Astrocyte (in vitro differentiated cells and primary cell): ENCODE results near the gene ANKHD1. TPM values are rescaled to one million over a fixed set of nuclear protein-coding genes. Genes with fewer than 3 reads are reported as not detected.
A peak's percentile ranks its signal among the peaks of the same experiment; 100 is the strongest.
"Not testable (repeated sequence)": the region's sequence is repeated elsewhere in the genome, so short reads cannot be mapped to it uniquely, and the experiment has no call there.

ENCODE experiments used
- DNase-seq: peaks from one replicate; pipeline ENCODE4 v3.0.0-alpha.2; 2010; ENCODE audit warnings: low read depth
- FAIRE-seq: peaks from 2 replicates; lab custom pipeline; 2011; peaks lifted over from hg19 to GRCh38; lab: Jason Lieb, UNC
- H2AFZ ChIP-seq: 2 replicates; pipeline ENCODE4 v1.6.0; 2012; ENCODE audit warnings: low read depth, low read length, inconsistent platforms
- H3K27ac ChIP-seq: 2 replicates; pipeline ENCODE4 v1.5.1; 2011; ENCODE audit warnings: low read depth, low read length, inconsistent platforms
- H3K27me3 ChIP-seq: 2 replicates; pipeline ENCODE4 v1.6.0; 2011; ENCODE audit warnings: low read length, inconsistent platforms; ENCODE audit not compliant: insufficient read depth
- H3K36me3 ChIP-seq: 2 replicates; pipeline ENCODE4 v1.5.1; 2011; ENCODE audit warnings: low read length, inconsistent platforms; ENCODE audit not compliant: insufficient read depth
- H3K4me1 ChIP-seq: 2 replicates; pipeline ENCODE4 v1.5.1; 2011; ENCODE audit warnings: low read length, inconsistent platforms; ENCODE audit not compliant: insufficient read depth
- H3K4me2 ChIP-seq: 2 replicates; pipeline ENCODE4 v1.6.0; 2012; ENCODE audit warnings: low read length, inconsistent platforms
- H3K4me3 ChIP-seq: 2 replicates; pipeline ENCODE4 v1.5.1; 2011; ENCODE audit warnings: low read depth, mild to moderate bottlenecking, low read length, inconsistent platforms; ENCODE audit not compliant: insufficient read depth
- H3K79me2 ChIP-seq: 2 replicates; pipeline ENCODE4 v1.6.0; 2012; ENCODE audit warnings: mild to moderate bottlenecking, low read length, inconsistent platforms; ENCODE audit not compliant: insufficient read depth
- H3K9ac ChIP-seq: 2 replicates; pipeline ENCODE4 v1.6.0; 2012; ENCODE audit warnings: mild to moderate bottlenecking, low read length, inconsistent platforms
- H3K9me3 ChIP-seq: 2 replicates; pipeline ENCODE4 v1.5.1; 2012; ENCODE audit warnings: low read depth, mild to moderate bottlenecking, low read length, inconsistent platforms; ENCODE audit not compliant: insufficient read depth
- H4K20me1 ChIP-seq: 2 replicates; pipeline ENCODE4 v1.6.0; 2012; ENCODE audit warnings: low read length, inconsistent platforms; ENCODE audit not compliant: insufficient read depth
- H3K27ac Mint-ChIP-seq: one replicate; pipeline ENCODE4 v1.8.0; 2021; ENCODE audit warnings: mild to moderate bottlenecking, mixed read lengths; ENCODE audit not compliant: unreplicated experiment
- H3K27me3 Mint-ChIP-seq: one replicate; pipeline ENCODE4 v1.8.0; 2021; ENCODE audit warnings: low read depth, mixed read lengths; ENCODE audit not compliant: unreplicated experiment
- H3K36me3 Mint-ChIP-seq: one replicate; pipeline ENCODE4 v1.8.0; 2021; ENCODE audit warnings: low read depth, mixed read lengths; ENCODE audit not compliant: unreplicated experiment
- H3K4me1 Mint-ChIP-seq: one replicate; pipeline ENCODE4 v1.8.0; 2021; ENCODE audit warnings: low read depth, mixed read lengths; ENCODE audit not compliant: unreplicated experiment
- H3K4me3 Mint-ChIP-seq: one replicate; pipeline ENCODE4 v1.8.0; 2021; ENCODE audit warnings: mild to moderate bottlenecking, moderate library complexity, mixed read lengths; ENCODE audit not compliant: unreplicated experiment
- H3K9me3 Mint-ChIP-seq: one replicate; pipeline ENCODE4 v1.8.0; 2021; ENCODE audit warnings: mild to moderate bottlenecking, mixed read lengths; ENCODE audit not compliant: unreplicated experiment
- EZH2 ChIP-seq: IDR thresholded peaks from 2 replicates; pipeline ENCODE4 v1.6.1; 2012; ENCODE audit warnings: mild to moderate bottlenecking, low read length, inconsistent platforms; ENCODE audit not compliant: insufficient read depth
- total RNA-seq: library from RNA; stranded (reverse); gene quantifications from 2 replicates; pipeline ENCODE4 v1.2.1, GENCODE V29; 2021
- TF ChIP-seq, protein P1 (sequence below): IDR thresholded peaks from 2 replicates; pipeline ENCODE4 v1.5.1; 2011; ENCODE audit warnings: low read depth, mild to moderate bottlenecking, inconsistent platforms, low read length, moderate library complexity; ENCODE audit not compliant: insufficient read depth

Gene ANKHD1
- total RNA-seq, 1 donor from 2014 or later, result 56.5 TPM

DNA sequence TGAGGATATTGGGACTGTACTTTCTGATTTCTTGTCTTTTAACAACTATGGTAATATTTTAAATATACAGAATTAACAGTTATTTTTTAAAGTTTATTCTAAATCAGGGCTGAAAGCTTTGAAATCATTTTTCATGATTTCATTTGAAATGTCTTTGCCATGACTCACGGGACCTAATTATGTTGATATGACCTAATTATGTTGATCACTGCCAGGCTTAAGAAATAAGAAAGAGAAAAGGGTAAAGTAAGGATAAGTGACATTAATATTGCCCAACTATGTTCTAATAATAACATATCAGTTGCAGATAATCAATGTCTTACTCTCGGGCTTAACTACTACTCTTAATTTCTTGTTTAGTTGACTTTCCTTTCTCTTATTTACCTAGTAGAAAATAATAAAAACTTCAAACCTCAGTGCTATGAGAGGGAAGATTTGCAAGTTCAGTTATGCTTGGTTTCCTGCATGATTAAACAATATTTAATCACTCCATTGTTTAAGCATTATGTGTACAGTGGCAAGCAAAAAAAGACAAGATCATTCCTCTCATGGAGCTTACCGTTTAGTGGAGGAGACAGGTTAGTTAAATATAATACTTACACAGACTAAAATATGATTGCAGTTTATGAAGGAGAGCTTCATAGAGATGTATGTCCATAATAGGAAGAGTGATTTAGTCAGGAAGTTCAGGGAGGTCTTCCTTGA lies 78.8 kb downstream of the ANKHD1 start:
- peaks cover 9% of the 10 kb centered on the region for H3K36me3 ChIP-seq
- no peak overlapping the region for H3K27ac Mint-ChIP-seq
- H2AFZ ChIP-seq, result no peak overlapping the region
- H3K4me1 ChIP-seq, result peaks cover 5% of the 10 kb centered on the region
- H3K27me3 Mint-ChIP-seq, result no peaks in the 10 kb centered on the region
- H3K4me2 ChIP-seq, result no peak overlapping the region
- no peak overlapping the region for H3K4me3 Mint-ChIP-seq
- H3K9me3 ChIP-seq, result no peaks in the 10 kb centered on the region
- H3K4me3 ChIP-seq, result no peak overlapping the region
- peaks cover 2% of the 10 kb centered on the region for H3K4me1 Mint-ChIP-seq
- H3K36me3 Mint-ChIP-seq, result peaks cover 2% of the 10 kb centered on the region
- FAIRE-seq, result no peak
- no peak for TF ChIP-seq EZH2
- TF ChIP-seq, protein P1, sequence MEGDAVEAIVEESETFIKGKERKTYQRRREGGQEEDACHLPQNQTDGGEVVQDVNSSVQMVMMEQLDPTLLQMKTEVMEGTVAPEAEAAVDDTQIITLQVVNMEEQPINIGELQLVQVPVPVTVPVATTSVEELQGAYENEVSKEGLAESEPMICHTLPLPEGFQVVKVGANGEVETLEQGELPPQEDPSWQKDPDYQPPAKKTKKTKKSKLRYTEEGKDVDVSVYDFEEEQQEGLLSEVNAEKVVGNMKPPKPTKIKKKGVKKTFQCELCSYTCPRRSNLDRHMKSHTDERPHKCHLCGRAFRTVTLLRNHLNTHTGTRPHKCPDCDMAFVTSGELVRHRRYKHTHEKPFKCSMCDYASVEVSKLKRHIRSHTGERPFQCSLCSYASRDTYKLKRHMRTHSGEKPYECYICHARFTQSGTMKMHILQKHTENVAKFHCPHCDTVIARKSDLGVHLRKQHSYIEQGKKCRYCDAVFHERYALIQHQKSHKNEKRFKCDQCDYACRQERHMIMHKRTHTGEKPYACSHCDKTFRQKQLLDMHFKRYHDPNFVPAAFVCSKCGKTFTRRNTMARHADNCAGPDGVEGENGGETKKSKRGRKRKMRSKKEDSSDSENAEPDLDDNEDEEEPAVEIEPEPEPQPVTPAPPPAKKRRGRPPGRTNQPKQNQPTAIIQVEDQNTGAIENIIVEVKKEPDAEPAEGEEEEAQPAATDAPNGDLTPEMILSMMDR, result no peak
- H3K27ac ChIP-seq, result peak overlapping the region; percentile 7
- H3K79me2 ChIP-seq, result no peaks in the 10 kb centered on the region
- H3K9ac ChIP-seq, result no peak overlapping the region
- DNase-seq, result peak; percentile 49
- no peaks in the 10 kb centered on the region for H4K20me1 ChIP-seq
- H3K27me3 ChIP-seq, result no peaks in the 10 kb centered on the region
- H3K9me3 Mint-ChIP-seq, result no peaks in the 10 kb centered on the region

DNA sequence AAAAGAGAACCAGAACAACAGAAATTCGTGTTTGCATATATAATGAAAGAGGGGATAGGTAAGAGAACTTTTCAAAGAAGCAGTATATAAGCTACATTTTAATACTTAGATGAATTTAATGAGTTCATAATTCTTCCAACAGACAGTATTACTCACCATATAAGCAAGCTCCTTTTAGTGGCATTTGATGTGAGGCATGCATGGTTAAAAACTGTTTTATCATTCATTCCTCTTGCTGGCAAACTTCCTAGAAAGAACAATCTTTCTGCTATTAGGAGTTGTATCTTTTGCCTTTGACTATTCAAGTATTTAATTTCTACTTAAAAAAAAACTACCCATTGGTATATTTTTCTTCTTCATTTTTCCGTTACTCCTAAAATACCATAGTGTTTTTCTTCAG lies 80.1 kb downstream of the ANKHD1 start:
- peaks cover 2% of the 10 kb centered on the region for H3K4me1 Mint-ChIP-seq
- no peak overlapping the region for H3K4me3 Mint-ChIP-seq
- peaks cover 5% of the 10 kb centered on the region for H3K4me1 ChIP-seq
- no peak overlapping the region for H3K27ac Mint-ChIP-seq
- peaks cover 2% of the 10 kb centered on the region for H3K36me3 Mint-ChIP-seq
- no peak overlapping the region for H3K9ac ChIP-seq
- peak; percentile 80 for DNase-seq
- H3K27me3 ChIP-seq, result no peaks in the 10 kb centered on the region
- no peak for FAIRE-seq
- H3K4me3 ChIP-seq, result no peak overlapping the region
- no peak overlapping the region for H3K27ac ChIP-seq
- H3K9me3 Mint-ChIP-seq, result no peaks in the 10 kb centered on the region
- no peaks in the 10 kb centered on the region for H3K9me3 ChIP-seq
- no peaks in the 10 kb centered on the region for H3K79me2 ChIP-seq
- H4K20me1 ChIP-seq, result no peaks in the 10 kb centered on the region
- H3K27me3 Mint-ChIP-seq, result no peaks in the 10 kb centered on the region
- peaks cover 15% of the 10 kb centered on the region for H3K36me3 ChIP-seq
- TF ChIP-seq, protein P1, result no peak
- no peak overlapping the region for H3K4me2 ChIP-seq
- no peak overlapping the region for H2AFZ ChIP-seq

DNA sequence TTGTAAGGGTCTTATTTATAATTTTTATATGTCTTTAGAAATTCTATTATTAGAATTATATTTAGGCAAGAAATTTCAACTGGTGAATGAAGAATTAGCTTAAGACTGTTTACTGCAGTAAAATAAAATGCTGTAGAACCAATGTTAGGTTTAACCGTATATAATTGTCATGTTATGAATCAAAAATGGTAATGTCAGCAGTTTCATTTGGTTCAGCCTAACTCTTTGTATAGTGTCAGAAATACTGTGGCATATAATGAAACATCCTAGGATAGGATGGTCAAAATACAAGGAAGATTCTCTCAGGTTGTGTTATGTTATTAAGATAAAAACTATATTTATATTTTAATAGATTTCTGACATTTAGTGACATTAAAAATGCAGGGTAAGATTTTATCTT lies 81.4 kb downstream of the ANKHD1 start:
- Histone ChIP-seq H3K27ac (no peak overlapping the region), H3K36me3 (peaks cover 18% of the 10 kb centered on the region), H3K4me2 (no peak overlapping the region), H3K9ac (no peak overlapping the region), H3K4me1 (peaks cover 5% of the 10 kb centered on the region), H3K4me3 (no peak overlapping the region), H3K27me3 (no peaks in the 10 kb centered on the region), H2AFZ (no peak overlapping the region), H4K20me1 (no peaks in the 10 kb centered on the region), H3K79me2 (no peaks in the 10 kb centered on the region), H3K9me3 (no peaks in the 10 kb centered on the region)
- FAIRE-seq, result no peak
- H3K36me3 Mint-ChIP-seq, result peaks cover 2% of the 10 kb centered on the region
- no peak for TF ChIP-seq EZH2
- TF ChIP-seq, protein P1, result no peak
- peaks cover 2% of the 10 kb centered on the region for H3K4me1 Mint-ChIP-seq
- no peak for DNase-seq
- H3K9me3 Mint-ChIP-seq, result no peaks in the 10 kb centered on the region
- H3K4me3 Mint-ChIP-seq, result no peak overlapping the region
- H3K27ac Mint-ChIP-seq, result no peak overlapping the region
- H3K27me3 Mint-ChIP-seq, result no peaks in the 10 kb centered on the region

- not testable (repeated sequence) for FAIRE-seq, DNase-seq, H4K20me1 ChIP-seq, H3K9ac ChIP-seq, H3K27ac ChIP-seq, H3K4me2 ChIP-seq, H3K36me3 Mint-ChIP-seq, H3K9me3 ChIP-seq, H3K27ac Mint-ChIP-seq, H3K4me3 Mint-ChIP-seq, H2AFZ ChIP-seq, H3K79me2 ChIP-seq, H3K4me1 Mint-ChIP-seq, H3K4me3 ChIP-seq, H3K9me3 Mint-ChIP-seq, H3K27me3 Mint-ChIP-seq, H3K27me3 ChIP-seq, H3K4me1 ChIP-seq
- H3K36me3 ChIP-seq, result peaks cover 23% of the 10 kb centered on the region
Measured at GRCh38 chr5:140488141-140488540, 86.5 kb downstream of the ANKHD1 start.
